Stimulated activated naive CD8-positive, alpha-beta T cell treated with anti-CD3 and anti-CD28 coated beads, Interleukin-15, Interleukin-2, amounts not matched to agents 100 ng/mL and 50 ng/mL, for 24 hours (primary cell): ENCODE results near the gene FBXL15.

Source experiments
- H3K27ac Mint-ChIP-seq: one replicate; pipeline ENCODE4 v1.8.0; 2021; ENCODE audit warnings: mild to moderate bottlenecking, mixed read lengths
- H3K27me3 Mint-ChIP-seq: one replicate; pipeline ENCODE4 v1.8.0; 2021; ENCODE audit warnings: mixed read lengths
- H3K36me3 Mint-ChIP-seq: one replicate; pipeline ENCODE4 v1.8.0; 2021; ENCODE audit warnings: low read depth, mixed read lengths
- H3K4me1 Mint-ChIP-seq: one replicate; pipeline ENCODE4 v1.8.0; 2021; ENCODE audit warnings: low read depth, mixed read lengths
- H3K4me3 Mint-ChIP-seq: one replicate; pipeline ENCODE4 v1.8.0; 2021; ENCODE audit warnings: mild to moderate bottlenecking, mixed read lengths
- H3K9me3 Mint-ChIP-seq: one replicate; pipeline ENCODE4 v1.8.0; 2021; ENCODE audit warnings: mixed read lengths

Gene FBXL15

GRCh38 chr10:102462512-102463054 lies 41.9 kb downstream of the FBXL15 start:
- Mint-ChIP-seq H3K27me3 (no peaks in the 10 kb centered on the region), H3K27ac (no peak overlapping the region), H3K4me1 (peaks cover 37% of the 10 kb centered on the region), H3K9me3 (no peaks in the 10 kb centered on the region), H3K36me3 (no peaks in the 10 kb centered on the region), H3K4me3 (peak overlapping the region; percentile 86)

GRCh38 chr10:102463983-102464382 lies 43.3 kb downstream of the FBXL15 start:
- peaks cover 6% of the 10 kb centered on the region for H3K36me3 Mint-ChIP-seq
- peak overlapping the region; percentile 26 for H3K27ac Mint-ChIP-seq
- H3K9me3 Mint-ChIP-seq: no peaks in the 10 kb centered on the region
- no peak overlapping the region for H3K4me3 Mint-ChIP-seq
- H3K4me1 Mint-ChIP-seq: peaks cover 37% of the 10 kb centered on the region
- no peaks in the 10 kb centered on the region for H3K27me3 Mint-ChIP-seq

GRCh38 chr10:102465466-102465865 lies 44.8 kb downstream of the FBXL15 start:
- Mint-ChIP-seq H3K27me3 (no peaks in the 10 kb centered on the region), H3K27ac (no peak overlapping the region), H3K36me3 (peaks cover 12% of the 10 kb centered on the region), H3K9me3 (no peaks in the 10 kb centered on the region), H3K4me3 (no peak overlapping the region), H3K4me1 (peaks cover 34% of the 10 kb centered on the region)

- Mint-ChIP-seq H3K4me3 (no peak overlapping the region), H3K27me3 (no peaks in the 10 kb centered on the region), H3K36me3 (peaks cover 12% of the 10 kb centered on the region), H3K27ac (no peak overlapping the region), H3K4me1 (peaks cover 16% of the 10 kb centered on the region), H3K9me3 (no peaks in the 10 kb centered on the region)
Measured at GRCh38 chr10:102467318-102467717, 46.7 kb downstream of the FBXL15 start.

- H3K36me3 Mint-ChIP-seq: peaks cover 17% of the 10 kb centered on the region
- no peak overlapping the region for H3K27ac Mint-ChIP-seq
- H3K4me1 Mint-ChIP-seq: peaks cover 13% of the 10 kb centered on the region
- H3K4me3 Mint-ChIP-seq: no peak overlapping the region
- no peaks in the 10 kb centered on the region for H3K27me3 Mint-ChIP-seq
- no peaks in the 10 kb centered on the region for H3K9me3 Mint-ChIP-seq
Measured at GRCh38 chr10:102467971-102468438, 47.4 kb downstream of the FBXL15 start.

GRCh38 chr10:102468683-102469082 lies 48.0 kb downstream of the FBXL15 start:
- H3K4me3 Mint-ChIP-seq: no peak overlapping the region

GRCh38 chr10:102470579-102471546 lies 50.2 kb downstream of the FBXL15 start:
- no peak overlapping the region for H3K4me3 Mint-ChIP-seq
- H3K27ac Mint-ChIP-seq: no peak overlapping the region
- no peaks in the 10 kb centered on the region for H3K9me3 Mint-ChIP-seq
- no peaks in the 10 kb centered on the region for H3K27me3 Mint-ChIP-seq
- H3K4me1 Mint-ChIP-seq: peaks cover 12% of the 10 kb centered on the region
- H3K36me3 Mint-ChIP-seq: peaks cover 25% of the 10 kb centered on the region

More at GRCh38 chr10:102468683-102469082, 48.0 kb downstream of the FBXL15 start:
- Mint-ChIP-seq H3K27me3 (no peaks in the 10 kb centered on the region), H3K36me3 (peaks cover 17% of the 10 kb centered on the region), H3K9me3 (no peaks in the 10 kb centered on the region), H3K27ac (no peak overlapping the region), H3K4me1 (peaks cover 13% of the 10 kb centered on the region)
